ENCODE results near the gene SERPINA3.

SERPINA3 gene

GRCh38 chr14:94584591-94585280 lies 27.5 kb upstream of the SERPINA3 start:
- DNase-seq (ENCODE audit: low read depth): peak; percentile 7
- TF ChIP-seq, protein P1, sequence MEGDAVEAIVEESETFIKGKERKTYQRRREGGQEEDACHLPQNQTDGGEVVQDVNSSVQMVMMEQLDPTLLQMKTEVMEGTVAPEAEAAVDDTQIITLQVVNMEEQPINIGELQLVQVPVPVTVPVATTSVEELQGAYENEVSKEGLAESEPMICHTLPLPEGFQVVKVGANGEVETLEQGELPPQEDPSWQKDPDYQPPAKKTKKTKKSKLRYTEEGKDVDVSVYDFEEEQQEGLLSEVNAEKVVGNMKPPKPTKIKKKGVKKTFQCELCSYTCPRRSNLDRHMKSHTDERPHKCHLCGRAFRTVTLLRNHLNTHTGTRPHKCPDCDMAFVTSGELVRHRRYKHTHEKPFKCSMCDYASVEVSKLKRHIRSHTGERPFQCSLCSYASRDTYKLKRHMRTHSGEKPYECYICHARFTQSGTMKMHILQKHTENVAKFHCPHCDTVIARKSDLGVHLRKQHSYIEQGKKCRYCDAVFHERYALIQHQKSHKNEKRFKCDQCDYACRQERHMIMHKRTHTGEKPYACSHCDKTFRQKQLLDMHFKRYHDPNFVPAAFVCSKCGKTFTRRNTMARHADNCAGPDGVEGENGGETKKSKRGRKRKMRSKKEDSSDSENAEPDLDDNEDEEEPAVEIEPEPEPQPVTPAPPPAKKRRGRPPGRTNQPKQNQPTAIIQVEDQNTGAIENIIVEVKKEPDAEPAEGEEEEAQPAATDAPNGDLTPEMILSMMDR (conservative IDR thresholded peaks at IDR 0.05; ENCODE audit: low read depth, low read length): no peak
- no peak overlapping the region for H3K4me3 ChIP-seq (ENCODE audit: low read depth, low read length)

GRCh38 chr14:94586635-94587034 lies 25.6 kb upstream of the SERPINA3 start:
- no peak for DNase-seq (ENCODE audit: low read depth)
- TF ChIP-seq, protein P1 (conservative IDR thresholded peaks at IDR 0.05; ENCODE audit: low read depth, low read length): no peak
- no peak overlapping the region for H3K4me3 ChIP-seq (ENCODE audit: low read depth, low read length)

- no peak overlapping the region for H3K4me3 ChIP-seq (ENCODE audit: low read depth, low read length)
- TF ChIP-seq, protein P1 (conservative IDR thresholded peaks at IDR 0.05; ENCODE audit: low read depth, low read length): no peak
- no peak for DNase-seq (ENCODE audit: low read depth)
These were observed 23.9 kb upstream of the SERPINA3 start for GRCh38 chr14:94588311-94588710.

DNA sequence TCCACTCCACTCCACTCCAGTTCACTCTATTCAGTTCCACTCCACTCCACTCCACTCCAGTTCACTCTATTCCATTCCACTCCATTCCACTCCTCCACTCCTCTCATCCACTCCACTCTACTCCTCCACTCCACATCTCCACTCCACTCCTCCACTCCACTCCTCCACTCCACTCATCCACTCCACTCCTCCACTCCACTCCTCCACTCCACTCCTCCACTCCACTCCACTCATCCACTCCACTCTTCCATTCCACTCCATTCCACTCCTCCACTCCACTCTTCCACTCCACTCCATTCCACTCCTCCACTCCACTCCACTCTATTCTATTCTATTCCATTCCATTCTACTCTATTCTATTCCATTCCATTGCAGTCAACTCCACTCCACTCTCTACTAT lies 21.1 kb upstream of the SERPINA3 start:
- no peak for DNase-seq (ENCODE audit: low read depth)
- TF ChIP-seq, protein P1 (conservative IDR thresholded peaks at IDR 0.05; ENCODE audit: low read depth, low read length): no peak
- no peak overlapping the region for H3K4me3 ChIP-seq (ENCODE audit: low read depth, low read length)

DNA sequence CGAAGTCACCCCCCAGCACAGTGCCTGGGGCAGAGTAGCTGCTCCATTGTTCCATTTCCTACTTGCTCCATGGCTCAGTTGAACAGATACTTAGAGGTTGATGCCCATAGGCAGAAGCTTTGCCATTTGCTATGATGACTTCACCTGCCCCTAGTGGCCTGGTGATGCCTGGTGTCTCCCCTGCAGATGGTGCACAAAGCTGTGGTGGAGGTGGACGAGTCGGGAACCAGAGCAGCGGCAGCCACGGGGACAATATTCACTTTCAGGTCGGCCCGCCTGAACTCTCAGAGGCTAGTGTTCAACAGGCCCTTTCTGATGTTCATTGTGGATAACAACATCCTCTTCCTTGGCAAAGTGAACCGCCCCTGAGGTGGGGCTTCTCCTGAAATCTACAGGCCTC lies 20.3 kb upstream of the SERPINA3 start:
- TF ChIP-seq, protein P1 (conservative IDR thresholded peaks at IDR 0.05; ENCODE audit: low read depth, low read length): no peak
- no peak overlapping the region for H3K4me3 ChIP-seq (ENCODE audit: low read depth, low read length)

DNA sequence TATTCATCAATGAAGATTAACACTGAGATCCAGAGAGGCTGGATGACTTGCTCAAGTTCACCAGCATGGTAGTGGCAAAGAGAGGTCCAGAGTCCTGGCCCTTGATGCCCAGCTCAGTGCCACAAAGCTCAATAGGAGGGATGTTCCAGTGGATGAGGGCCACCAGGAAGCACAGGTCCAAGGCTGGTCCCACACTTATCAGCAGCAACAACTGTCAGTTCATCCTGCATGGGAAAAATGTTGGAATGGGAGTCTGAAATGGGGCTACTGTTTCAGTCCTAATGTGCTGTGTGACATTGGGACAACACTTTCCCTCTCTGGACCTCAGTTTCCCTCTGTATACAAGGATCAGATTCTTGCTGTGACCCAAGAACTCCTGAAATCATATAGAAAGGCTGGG lies 19.7 kb upstream of the SERPINA3 start:
- TF ChIP-seq, protein P1 (conservative IDR thresholded peaks at IDR 0.05; ENCODE audit: low read depth, low read length): no peak
- DNase-seq (ENCODE audit: low read depth): no peak
- H3K4me3 ChIP-seq (ENCODE audit: low read depth, low read length): no peak overlapping the region

More for the DNA sequence above, 20.3 kb upstream of the SERPINA3 start:
- no peak for DNase-seq (ENCODE audit: low read depth)

DNA sequence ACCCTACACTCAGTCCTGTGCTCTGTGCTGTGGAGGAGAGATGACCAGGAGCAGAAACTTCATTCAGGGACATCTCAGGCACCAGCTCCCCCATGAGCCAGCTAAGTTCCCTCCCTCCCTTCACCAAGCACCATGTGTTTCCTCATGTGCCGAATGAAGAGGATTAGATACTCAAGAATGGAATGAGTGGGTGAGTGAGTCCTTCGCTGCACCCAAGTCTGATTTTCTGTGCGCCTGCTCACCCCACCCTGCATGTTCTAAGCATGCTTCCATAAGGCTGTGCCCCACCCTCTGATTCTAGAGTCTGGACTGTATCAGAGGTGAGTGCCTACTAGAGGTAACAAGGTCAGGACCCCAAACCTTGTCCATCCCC lies 18.8 kb upstream of the SERPINA3 start:
- TF ChIP-seq, protein P1 (conservative IDR thresholded peaks at IDR 0.05; ENCODE audit: low read depth, low read length): no peak
- no peak for DNase-seq (ENCODE audit: low read depth)
- H3K4me3 ChIP-seq (ENCODE audit: low read depth, low read length): no peak overlapping the region

All from choroid plexus epithelial cell (primary cell).